Fibroblast of lung (primary cell): ENCODE results near the gene SDHB. TPM values are rescaled to one million over a fixed set of nuclear protein-coding genes. Genes with fewer than 3 reads are reported as not detected.

Experiments
- DNase-seq, 2 donors: peaks; one replicate each; pipeline versions ENCODE4 v3.0.0 to v3.0.0-alpha.2; 2010; ENCODE audit warnings: low read depth in 2 of 2
- H2AFZ ChIP-seq: 2 replicates; pipeline ENCODE4 v1.5.1; 2012; ENCODE audit warnings: low read length, control low read depth, inconsistent platforms
- H3K27ac ChIP-seq: 2 replicates; pipeline ENCODE4 v1.5.1; 2011; ENCODE audit warnings: low read length, control low read depth; ENCODE audit not compliant: insufficient read depth
- H3K27me3 ChIP-seq: 2 replicates; pipeline ENCODE4 v1.5.1; 2011; ENCODE audit warnings: mild to moderate bottlenecking, low read length; ENCODE audit not compliant: control insufficient read depth, insufficient read depth
- H3K36me3 ChIP-seq: 2 replicates; pipeline ENCODE4 v1.5.1; 2011; ENCODE audit warnings: low read length; ENCODE audit not compliant: control insufficient read depth, insufficient read depth
- H3K4me1 ChIP-seq: 2 replicates; pipeline ENCODE4 v1.5.1; 2011; ENCODE audit warnings: low read length; ENCODE audit not compliant: control insufficient read depth, insufficient read depth; ENCODE audit errors: extremely low read depth
- H3K4me2 ChIP-seq: 2 replicates; pipeline ENCODE4 v1.5.1; 2011; ENCODE audit warnings: low read length, control low read depth; ENCODE audit not compliant: insufficient read depth; ENCODE audit errors: extremely low read depth
- H3K4me3 ChIP-seq, 4 experiments: fragments of 200-600 bp in 1 of 4; sonication (generic) in 1 of 4; replicated peaks in 1 of 4; 2 replicates each; pipeline ENCODE4 v1.5.1; 2011 to 2016; ENCODE audit warnings: low read length in 4 of 4, low read depth in 3 of 4, mild to moderate bottlenecking in 3 of 4, control low read depth in 2 of 4, inconsistent platforms in 1 of 4, mixed read lengths in 1 of 4; ENCODE audit not compliant: insufficient read depth in 1 of 4; ENCODE audit errors: control extremely low read depth in 1 of 4
- H3K79me2 ChIP-seq: 2 replicates; pipeline ENCODE4 v1.5.1; 2012; ENCODE audit warnings: mild to moderate bottlenecking, low read length, inconsistent platforms; ENCODE audit not compliant: control insufficient read depth, insufficient read depth
- H3K9ac ChIP-seq: 2 replicates; pipeline ENCODE4 v1.5.1; 2011; ENCODE audit warnings: mild to moderate bottlenecking, low read length, control low read depth; ENCODE audit not compliant: insufficient read depth
- H3K9me3 ChIP-seq: 2 replicates; pipeline ENCODE4 v1.5.1; 2012; ENCODE audit warnings: low read depth, low read length; ENCODE audit not compliant: control insufficient read depth, insufficient read depth
- H4K20me1 ChIP-seq: 2 replicates; pipeline ENCODE4 v1.5.1; 2011; ENCODE audit warnings: low read length; ENCODE audit not compliant: control insufficient read depth, insufficient read depth; ENCODE audit errors: extremely low read depth
- EZH2 ChIP-seq: IDR thresholded peaks from 2 replicates; pipeline ENCODE4 v1.5.1; 2012; ENCODE audit warnings: low read length, control low read depth, mild to moderate bottlenecking; ENCODE audit errors: missing control alignments
- polyA plus RNA-seq, 2 donors: library from polyadenylated mRNA; depleted of rRNA in 1 of 2; stranded (reverse) in 1 of 2; unstranded in 1 of 2; fragments of >200 nt; gene quantifications; 2 replicates each; pipeline ENCODE4 v1.2.1, GENCODE V29; 2011 to 2012; ENCODE audit warnings: missing spikeins in 1 of 2
- total RNA-seq: library from RNA; depleted of rRNA; stranded (reverse); fragments of >200 nt; gene quantifications from 2 replicates; pipeline ENCODE4 v1.2.1, GENCODE V29; 2014
- TF ChIP-seq, protein P1 (sequence below), 2 donors: IDR thresholded peaks in 1 of 2; conservative IDR thresholded peaks in 1 of 2; 1 replicate in 1 of 2; 2 replicates in 1 of 2; pipeline ENCODE4 v1.5.1; 2011 to 2012; ENCODE audit warnings: low read length in 2 of 2, control low read depth in 1 of 2, inconsistent platforms in 1 of 2, low read depth in 1 of 2, mild to moderate bottlenecking in 1 of 2

The SDHB gene
- total and polyA plus RNA-seq, 2 donors (not counting 1 experiment from before 2014, with no cell fraction given) = 136 to 170 TPM

DNA sequence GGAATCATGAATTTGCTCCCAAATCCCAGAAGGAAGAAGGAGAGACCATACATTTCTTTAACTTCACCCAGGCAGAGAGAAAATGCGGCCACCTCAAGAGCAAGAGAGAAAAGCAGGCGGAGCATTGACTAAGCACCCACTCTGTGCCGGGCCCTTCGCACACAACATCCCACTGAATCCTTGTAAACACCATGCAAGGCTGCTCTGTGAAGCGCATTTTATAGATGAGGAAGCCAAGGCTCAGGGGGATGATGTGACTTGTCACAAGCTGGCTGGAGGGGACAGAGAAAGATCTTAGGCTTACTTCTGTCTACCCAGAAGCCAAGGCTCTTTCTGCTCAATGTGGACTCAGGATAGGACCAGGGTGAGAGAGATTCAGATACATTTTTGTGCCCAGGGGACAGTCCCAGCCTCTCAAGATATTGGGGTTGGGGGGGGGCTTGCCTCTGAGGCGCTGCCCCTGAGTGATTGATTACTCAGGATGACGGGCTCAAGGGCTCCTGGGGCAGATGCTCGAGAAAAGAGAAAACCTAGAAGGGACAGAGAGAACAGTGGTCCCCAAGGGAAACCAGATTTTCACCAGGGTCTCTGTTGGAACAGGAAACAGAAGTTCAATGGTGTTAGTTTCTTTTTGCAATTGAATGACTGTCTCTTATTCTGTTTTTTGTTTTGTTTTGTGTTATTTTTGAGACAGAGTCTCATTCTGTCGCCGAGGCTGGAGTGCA lies 45.9 kb upstream of the SDHB start:
- no peak for TF ChIP-seq EZH2
- TF ChIP-seq, protein P1, sequence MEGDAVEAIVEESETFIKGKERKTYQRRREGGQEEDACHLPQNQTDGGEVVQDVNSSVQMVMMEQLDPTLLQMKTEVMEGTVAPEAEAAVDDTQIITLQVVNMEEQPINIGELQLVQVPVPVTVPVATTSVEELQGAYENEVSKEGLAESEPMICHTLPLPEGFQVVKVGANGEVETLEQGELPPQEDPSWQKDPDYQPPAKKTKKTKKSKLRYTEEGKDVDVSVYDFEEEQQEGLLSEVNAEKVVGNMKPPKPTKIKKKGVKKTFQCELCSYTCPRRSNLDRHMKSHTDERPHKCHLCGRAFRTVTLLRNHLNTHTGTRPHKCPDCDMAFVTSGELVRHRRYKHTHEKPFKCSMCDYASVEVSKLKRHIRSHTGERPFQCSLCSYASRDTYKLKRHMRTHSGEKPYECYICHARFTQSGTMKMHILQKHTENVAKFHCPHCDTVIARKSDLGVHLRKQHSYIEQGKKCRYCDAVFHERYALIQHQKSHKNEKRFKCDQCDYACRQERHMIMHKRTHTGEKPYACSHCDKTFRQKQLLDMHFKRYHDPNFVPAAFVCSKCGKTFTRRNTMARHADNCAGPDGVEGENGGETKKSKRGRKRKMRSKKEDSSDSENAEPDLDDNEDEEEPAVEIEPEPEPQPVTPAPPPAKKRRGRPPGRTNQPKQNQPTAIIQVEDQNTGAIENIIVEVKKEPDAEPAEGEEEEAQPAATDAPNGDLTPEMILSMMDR (conservative IDR thresholded peaks at IDR 0.05 in 1 of 2, IDR thresholded peaks at IDR 0.05 in 1 of 2; ENCODE audit: low read depth in 1 of 2, low read length in 2 of 2) = no peak
- no peaks in the 10 kb centered on the region for H3K36me3 ChIP-seq
- no peak overlapping the region for H3K4me3 ChIP-seq
- no peaks in the 10 kb centered on the region for H3K4me1 ChIP-seq
- no peak overlapping the region for H3K4me2 ChIP-seq
- peaks cover 3% of the 10 kb centered on the region for H3K27me3 ChIP-seq
- no peak overlapping the region for H2AFZ ChIP-seq
- H3K9me3 ChIP-seq = no peaks in the 10 kb centered on the region
- no peaks in the 10 kb centered on the region for H4K20me1 ChIP-seq
- H3K79me2 ChIP-seq = no peaks in the 10 kb centered on the region
- DNase-seq = no peak
- no peak overlapping the region for H3K27ac ChIP-seq
- H3K9ac ChIP-seq = no peak overlapping the region

DNA sequence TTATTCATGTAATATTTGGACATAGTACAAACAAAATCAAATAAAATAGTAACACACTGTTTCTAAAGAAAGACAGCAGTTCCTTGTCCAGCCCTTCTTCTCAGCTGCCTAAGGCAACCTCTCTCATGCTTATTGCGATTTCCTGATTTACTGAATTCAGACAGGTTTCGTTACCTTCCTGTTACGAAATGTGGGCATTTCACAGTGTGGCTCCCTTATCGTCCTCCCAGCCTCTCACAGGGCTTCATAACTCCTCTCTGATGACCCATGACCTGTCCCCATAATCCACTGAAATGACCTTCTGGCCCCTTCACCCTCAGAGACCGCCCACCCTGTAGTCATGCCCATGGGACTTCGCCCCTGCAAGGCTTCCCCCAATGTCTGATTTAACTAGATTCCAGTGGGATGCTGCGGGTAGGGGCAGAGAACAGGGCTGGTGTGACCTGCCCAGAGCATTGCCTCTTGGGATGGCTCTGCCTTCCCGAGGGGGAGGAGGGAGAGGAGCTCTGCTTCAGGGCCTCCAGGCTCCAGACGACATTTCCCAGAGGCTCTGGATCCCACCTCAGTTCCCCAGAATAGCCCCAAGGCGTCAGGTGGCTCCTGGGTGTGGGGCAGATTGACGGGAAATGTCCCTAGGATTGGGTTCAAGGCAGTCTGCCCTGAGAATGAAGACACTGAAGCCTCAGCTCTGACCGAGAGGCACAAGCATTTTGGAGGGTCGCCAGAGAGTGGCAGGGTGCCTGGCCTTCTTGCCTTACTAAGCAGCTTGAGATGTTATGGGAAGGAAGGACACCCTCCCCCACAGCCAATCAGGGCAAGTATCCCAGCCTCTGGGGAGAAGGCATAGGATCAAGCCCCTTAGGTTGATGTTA lies 44.9 kb upstream of the SDHB start:
- H3K27me3 ChIP-seq = peaks cover 3% of the 10 kb centered on the region
- H3K4me1 ChIP-seq = no peaks in the 10 kb centered on the region
- no peak overlapping the region for H3K4me3 ChIP-seq
- H3K79me2 ChIP-seq = no peaks in the 10 kb centered on the region
- H3K9ac ChIP-seq = no peak overlapping the region
- H4K20me1 ChIP-seq = no peaks in the 10 kb centered on the region
- no peaks in the 10 kb centered on the region for H3K36me3 ChIP-seq
- no peak for TF ChIP-seq EZH2
- TF ChIP-seq, protein P1 (conservative IDR thresholded peaks at IDR 0.05 in 1 of 2, IDR thresholded peaks at IDR 0.05 in 1 of 2; ENCODE audit: low read depth in 1 of 2, low read length in 2 of 2) = no peak
- H3K4me2 ChIP-seq = no peak overlapping the region
- DNase-seq = no peak
- H3K9me3 ChIP-seq = no peaks in the 10 kb centered on the region
- no peak overlapping the region for H2AFZ ChIP-seq
- no peak overlapping the region for H3K27ac ChIP-seq

DNA sequence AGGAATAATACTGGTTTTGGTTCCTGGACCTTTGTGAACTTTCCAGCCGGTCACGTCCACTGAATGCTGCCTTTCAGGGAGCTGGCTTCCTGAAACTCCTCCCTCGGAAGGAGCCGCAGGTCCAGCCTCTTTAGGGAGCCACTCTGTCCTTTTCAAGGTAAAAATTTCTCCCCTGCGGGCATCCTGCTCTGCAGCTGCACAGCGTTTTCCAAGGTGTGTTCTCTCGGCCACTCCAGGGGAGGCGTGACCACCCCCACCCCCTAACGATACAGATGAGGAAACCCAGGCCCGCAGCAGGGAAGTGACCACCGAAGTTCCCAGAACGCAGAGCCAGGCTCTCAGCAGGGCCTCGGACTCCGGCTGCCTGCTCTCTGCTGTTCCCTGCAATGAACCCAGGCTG lies 44.0 kb upstream of the SDHB start:
- no peaks in the 10 kb centered on the region for H3K79me2 ChIP-seq
- no peak for TF ChIP-seq EZH2
- TF ChIP-seq, protein P1 (conservative IDR thresholded peaks at IDR 0.05 in 1 of 2, IDR thresholded peaks at IDR 0.05 in 1 of 2; ENCODE audit: low read depth in 1 of 2, low read length in 2 of 2) = no peak
- no peaks in the 10 kb centered on the region for H4K20me1 ChIP-seq
- no peak overlapping the region for H3K4me2 ChIP-seq
- H3K9ac ChIP-seq = no peak overlapping the region
- no peak overlapping the region for H3K4me3 ChIP-seq
- no peaks in the 10 kb centered on the region for H3K4me1 ChIP-seq
- H3K27ac ChIP-seq = no peak overlapping the region
- H3K9me3 ChIP-seq = no peaks in the 10 kb centered on the region
- H2AFZ ChIP-seq = no peak overlapping the region
- no peaks in the 10 kb centered on the region for H3K36me3 ChIP-seq
- peaks cover 3% of the 10 kb centered on the region for H3K27me3 ChIP-seq
- DNase-seq = no peak
